Mesenchymal stem cell (in vitro differentiated cells and primary cell): Measurements from ENCODE around the gene NPAS3.

Experiments
- DNase-seq: peaks from one replicate; pipeline ENCODE4 v3.0.0-alpha.2; 2013
- H2AFZ ChIP-seq: one replicate; pipeline ENCODE4 v1.6.1; 2013; ENCODE audit warnings: low read depth, mild to moderate bottlenecking, control low read depth, inconsistent platforms, low read length, moderate library complexity
- H2AK5ac ChIP-seq: 2 replicates; pipeline ENCODE4 v1.6.1; 2013; ENCODE audit warnings: low read length, moderate library complexity, mild to moderate bottlenecking, inconsistent platforms; ENCODE audit not compliant: severe bottlenecking
- H2BK120ac ChIP-seq: one replicate; pipeline ENCODE4 v1.6.1; 2013; ENCODE audit warnings: low read depth, mild to moderate bottlenecking, inconsistent platforms, low read length, moderate library complexity
- H2BK12ac ChIP-seq, 2 experiments: one replicate each; pipeline ENCODE4 v1.6.1; 2013; ENCODE audit warnings: inconsistent platforms in 2 of 2, low read length in 2 of 2, mild to moderate bottlenecking in 2 of 2, moderate library complexity in 2 of 2, control low read depth in 1 of 2
- H2BK15ac ChIP-seq: one replicate; pipeline ENCODE4 v1.6.1; 2013; ENCODE audit warnings: mild to moderate bottlenecking, low read depth, inconsistent platforms; ENCODE audit not compliant: poor library complexity, severe bottlenecking
- H2BK5ac ChIP-seq: 2 replicates; pipeline ENCODE4 v1.6.1; 2013; ENCODE audit warnings: low read depth, mild to moderate bottlenecking, low read length, control low read depth, inconsistent platforms; ENCODE audit not compliant: poor library complexity, severe bottlenecking
- H3K14ac ChIP-seq, 2 experiments: one replicate each; pipeline ENCODE4 v1.6.1; 2013; ENCODE audit warnings: inconsistent platforms in 2 of 2, low read length in 2 of 2, control low read depth in 1 of 2, mild to moderate bottlenecking in 1 of 2, moderate library complexity in 1 of 2
- H3K18ac ChIP-seq, 2 experiments: one replicate each; pipeline ENCODE4 v1.6.1; 2013; ENCODE audit warnings: inconsistent platforms in 2 of 2, low read length in 2 of 2, control low read depth in 1 of 2, low read depth in 1 of 2, mild to moderate bottlenecking in 1 of 2
- H3K23ac ChIP-seq, 2 experiments: one replicate each; pipeline ENCODE4 v1.6.1; 2013; ENCODE audit warnings: inconsistent platforms in 2 of 2, low read length in 2 of 2, mild to moderate bottlenecking in 2 of 2, moderate library complexity in 2 of 2, control low read depth in 1 of 2
- H3K27ac ChIP-seq: 2 replicates; pipeline ENCODE4 v1.5.1; 2013; ENCODE audit warnings: mild to moderate bottlenecking, moderate library complexity, low read length, control low read depth, inconsistent platforms; ENCODE audit not compliant: poor library complexity, severe bottlenecking
- H3K27me3 ChIP-seq, 2 experiments: 2 replicates each; pipeline versions ENCODE4 v1.6.1 to v1.7.0; 2013; ENCODE audit warnings: low read length in 2 of 2, mild to moderate bottlenecking in 2 of 2, moderate library complexity in 2 of 2, control low read depth in 1 of 2, inconsistent platforms in 1 of 2; ENCODE audit not compliant: control insufficient read depth in 1 of 2, insufficient read depth in 1 of 2
- H3K36me3 ChIP-seq, 2 experiments: 2 replicates each; pipeline versions ENCODE4 v1.6.1 to v1.7.0; 2013; ENCODE audit warnings: low read length in 2 of 2, control low read depth in 1 of 2, inconsistent platforms in 1 of 2, low read depth in 1 of 2, mild to moderate bottlenecking in 1 of 2; ENCODE audit not compliant: insufficient read depth in 2 of 2, control insufficient read depth in 1 of 2
- H3K4ac ChIP-seq, 2 experiments: one replicate each; pipeline ENCODE4 v1.6.1; 2013; ENCODE audit warnings: inconsistent platforms in 2 of 2, low read length in 2 of 2, mild to moderate bottlenecking in 2 of 2, moderate library complexity in 2 of 2, control low read depth in 1 of 2, low read depth in 1 of 2
- H3K4me1 ChIP-seq: 2 replicates; pipeline ENCODE4 v1.6.1; 2013; ENCODE audit warnings: low read depth, low read length, control low read depth; ENCODE audit not compliant: control insufficient read depth, insufficient read depth
- H3K4me2 ChIP-seq: 2 replicates; pipeline ENCODE4 v1.6.1; 2013; ENCODE audit warnings: low read length, mild to moderate bottlenecking, inconsistent platforms; ENCODE audit not compliant: poor library complexity, severe bottlenecking
- H3K4me3 ChIP-seq, 2 experiments: 2 replicates each; pipeline versions ENCODE4 v1.5.1 to v1.7.0; 2013; ENCODE audit warnings: low read length in 2 of 2, mild to moderate bottlenecking in 2 of 2, control low read depth in 1 of 2, low read depth in 1 of 2; ENCODE audit not compliant: insufficient read depth in 1 of 2
- H3K79me1 ChIP-seq: replicated peaks from 2 replicates; pipeline ENCODE4 v1.6.1; 2013; ENCODE audit warnings: mild to moderate bottlenecking, control low read depth, low read length, inconsistent platforms; ENCODE audit not compliant: poor library complexity, severe bottlenecking
- H3K9ac ChIP-seq: 2 replicates; pipeline ENCODE4 v1.7.0; 2013; ENCODE audit warnings: mild to moderate bottlenecking, low read length, moderate library complexity
- H3K9me3 ChIP-seq: 2 replicates; pipeline ENCODE4 v1.7.0; 2013; ENCODE audit warnings: mild to moderate bottlenecking, low read length; ENCODE audit not compliant: control insufficient read depth
- H4K8ac ChIP-seq: one replicate; pipeline ENCODE4 v1.6.1; 2013; ENCODE audit warnings: inconsistent platforms, mild to moderate bottlenecking, low read length, moderate library complexity
- H4K91ac ChIP-seq: one replicate; pipeline ENCODE4 v1.6.1; 2013; ENCODE audit warnings: mild to moderate bottlenecking, low read length, inconsistent platforms
- WGBS: methylation state at CpG from one replicate; pipeline ENCODE4 v1.1.7; 2013; ENCODE audit warnings: mixed read lengths; 5-methylcytosine and 5-hydroxymethylcytosine counted together

Gene NPAS3

DNA sequence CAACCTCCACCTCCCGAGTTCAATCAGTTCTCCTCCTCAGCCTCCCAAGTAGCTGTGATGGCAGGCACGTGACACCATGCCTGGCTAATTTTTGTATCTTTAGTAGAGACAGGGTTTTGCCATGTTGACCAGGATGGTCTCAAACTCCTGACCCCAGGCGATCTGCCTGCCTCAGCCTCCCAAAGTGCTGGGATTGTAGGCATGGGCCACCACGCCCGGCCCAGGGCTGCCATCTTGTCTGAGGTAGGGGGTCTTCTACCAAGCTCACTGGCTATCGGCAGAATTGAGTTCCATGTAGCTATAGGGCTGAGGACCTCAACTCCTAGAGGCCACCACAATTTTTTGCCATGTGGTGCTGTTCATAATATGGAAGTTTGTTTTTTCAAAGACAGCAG lies 896.6 kb downstream of the NPAS3 start:
- Histone ChIP-seq H3K18ac (no peak overlapping the region), H3K79me1 (no peaks in the 10 kb centered on the region), H2BK12ac (no peak overlapping the region), H2BK120ac (no peak overlapping the region), H3K4me2 (no peak overlapping the region), H3K9me3 (no peaks in the 10 kb centered on the region), H3K14ac (no peak overlapping the region), H2AFZ (no peak overlapping the region), H3K9ac (no peak overlapping the region), H3K36me3 (no peaks in the 10 kb centered on the region), H3K23ac (no peak overlapping the region), H4K91ac (no peak overlapping the region), H2BK15ac (no peak overlapping the region), H2BK5ac (no peak overlapping the region), H3K4me3 (no peak overlapping the region), H3K4ac (no peak overlapping the region), H2AK5ac (no peak overlapping the region), H3K27ac (no peak overlapping the region), H4K8ac (no peak overlapping the region), H3K4me1 (no peaks in the 10 kb centered on the region), H3K27me3 (peaks cover 6 to 8% of the 10 kb centered on the region in 2 experiments)
- no peak for DNase-seq
- WGBS = 98% methylated on average over 6 of the region's 6 CpGs

DNA sequence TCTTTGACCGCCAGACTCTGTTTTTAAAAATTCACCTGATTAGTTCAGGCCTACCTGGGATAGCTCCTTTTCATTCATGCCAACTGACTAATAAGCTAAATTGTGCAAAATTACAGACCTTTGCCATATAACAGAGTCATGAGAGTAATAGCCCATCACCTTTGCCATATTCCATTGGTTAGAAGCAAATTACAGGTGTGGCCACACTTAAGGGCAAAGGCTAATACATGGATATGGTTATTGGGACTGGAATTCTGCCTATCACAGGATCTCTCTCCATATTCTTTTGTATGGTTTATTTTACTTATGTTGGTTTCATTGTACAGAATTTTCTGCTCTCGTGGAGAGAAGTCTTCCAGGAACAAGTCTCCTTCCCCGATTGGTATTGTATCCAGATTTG lies 897.0 kb downstream of the NPAS3 start:
- Histone ChIP-seq H3K18ac (no peak overlapping the region), H3K27ac (no peak overlapping the region)
- 94% methylated on average over 3 of the region's 3 CpGs for WGBS

DNA sequence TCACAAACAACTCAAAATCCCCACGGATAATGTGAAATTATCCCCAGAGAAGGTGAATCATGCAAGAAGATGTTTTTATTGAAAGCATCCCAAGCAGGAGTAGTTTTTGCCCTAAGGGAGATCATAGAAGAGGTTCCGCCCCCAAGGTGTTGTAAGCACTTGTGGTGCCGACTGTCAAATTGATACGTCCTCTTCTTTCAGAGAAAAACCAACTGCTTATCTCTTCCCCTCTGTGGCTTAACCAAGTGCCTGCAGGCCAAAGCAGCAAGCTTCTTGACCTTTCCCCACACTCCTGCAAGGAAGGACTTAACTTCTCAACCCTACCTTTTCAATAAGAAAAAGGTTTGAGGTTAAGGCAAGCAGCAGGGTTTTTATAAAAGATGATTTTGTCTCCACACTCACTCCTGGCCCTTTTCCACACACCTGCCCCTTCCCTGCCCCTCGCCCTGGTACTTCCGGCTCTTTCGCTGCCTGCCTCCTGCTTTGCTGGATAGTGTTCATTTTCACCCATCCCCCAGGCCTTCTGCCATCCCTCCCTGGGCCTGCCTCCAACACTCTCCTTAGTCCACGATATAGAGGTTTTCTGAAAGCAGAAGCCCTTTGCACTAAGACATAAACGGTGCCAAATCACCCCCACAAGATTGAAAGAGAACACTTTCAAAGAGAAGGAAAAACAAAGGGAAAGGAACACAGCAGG lies 897.7 kb downstream of the NPAS3 start:
- Histone ChIP-seq H3K27me3 (peaks cover 12 to 19% of the 10 kb centered on the region in 2 experiments), H4K91ac (no peak overlapping the region), H3K23ac (no peak overlapping the region), H3K36me3 (no peaks in the 10 kb centered on the region), H3K4me3 (no peak overlapping the region), H4K8ac (no peak overlapping the region), H3K27ac (no peak overlapping the region), H3K4me2 (no peak overlapping the region), H2BK5ac (no peak overlapping the region), H3K4me1 (no peaks in the 10 kb centered on the region), H3K14ac (no peak overlapping the region), H3K18ac (no peak overlapping the region), H2BK15ac (no peak overlapping the region), H3K79me1 (no peaks in the 10 kb centered on the region), H2BK120ac (no peak overlapping the region), H2AK5ac (no peak overlapping the region), H3K4ac (no peak overlapping the region), H3K9me3 (no peaks in the 10 kb centered on the region), H3K9ac (no peak overlapping the region), H2AFZ (no peak overlapping the region), H2BK12ac (no peak overlapping the region)
- WGBS = 76% methylated on average over 7 of the region's 9 CpGs
- no peak for DNase-seq

More for the DNA sequence above, 897.0 kb downstream of the NPAS3 start:
- peaks cover 8 to 12% of the 10 kb centered on the region in 2 experiments for H3K27me3 ChIP-seq
- no peaks in the 10 kb centered on the region for H3K9me3 ChIP-seq
- no peak overlapping the region for H3K23ac ChIP-seq
- H3K36me3 ChIP-seq = no peaks in the 10 kb centered on the region
- no peak overlapping the region for H2BK15ac ChIP-seq
- H3K9ac ChIP-seq = no peak overlapping the region
- no peak overlapping the region for H2AFZ ChIP-seq
- no peak overlapping the region for H3K14ac ChIP-seq
- H3K4me3 ChIP-seq = no peak overlapping the region
- no peak overlapping the region for H2BK12ac ChIP-seq
- no peak overlapping the region for H4K91ac ChIP-seq
- DNase-seq = no peak
- no peak overlapping the region for H3K4me2 ChIP-seq
- no peak overlapping the region for H4K8ac ChIP-seq
- H2BK120ac ChIP-seq = no peak overlapping the region
- no peak overlapping the region for H3K4ac ChIP-seq
- no peak overlapping the region for H2BK5ac ChIP-seq
- no peaks in the 10 kb centered on the region for H3K4me1 ChIP-seq
- H2AK5ac ChIP-seq = no peak overlapping the region
- H3K79me1 ChIP-seq = no peaks in the 10 kb centered on the region

DNA sequence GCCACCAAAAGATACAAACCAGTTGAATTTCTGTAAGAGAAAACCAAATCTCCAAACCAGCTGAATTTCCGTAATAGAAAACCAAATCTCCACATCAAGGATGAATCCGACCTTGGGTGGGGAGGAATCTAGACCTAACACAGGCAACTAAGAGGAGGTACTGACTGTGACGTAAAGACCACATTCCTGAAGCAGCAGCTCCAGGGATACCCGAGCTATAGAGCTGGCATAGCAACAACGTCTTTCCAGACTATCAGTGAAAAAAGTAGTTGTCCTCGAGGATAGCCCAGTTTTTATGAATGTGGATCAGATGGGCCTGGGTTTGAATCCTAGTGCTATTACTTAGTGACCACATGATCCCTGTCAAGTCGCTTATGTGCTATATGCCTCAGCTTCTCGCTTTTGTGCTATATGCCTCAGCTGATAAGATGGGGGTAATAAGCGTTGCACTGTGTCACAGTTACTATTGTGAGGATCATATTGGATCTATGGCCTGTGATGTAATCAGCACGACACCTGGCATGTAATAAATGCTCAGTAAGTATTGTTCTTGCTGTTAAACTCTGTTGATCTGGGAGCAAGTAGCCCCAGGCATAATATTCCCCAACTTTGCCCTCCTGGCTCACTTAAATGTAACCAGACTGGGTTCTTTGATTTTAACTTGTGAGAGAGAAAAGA lies 898.4 kb downstream of the NPAS3 start:
- no peak overlapping the region for H4K91ac ChIP-seq
- H2AFZ ChIP-seq = no peak overlapping the region
- H3K18ac ChIP-seq = no peak overlapping the region
- peaks cover 12 to 26% of the 10 kb centered on the region in 2 experiments for H3K27me3 ChIP-seq
- H4K8ac ChIP-seq = no peak overlapping the region
- no peak overlapping the region for H3K9ac ChIP-seq
- no peak overlapping the region for H3K27ac ChIP-seq
- no peak overlapping the region for H3K14ac ChIP-seq
- H3K4me3 ChIP-seq = no peak overlapping the region
- no peak overlapping the region for H2AK5ac ChIP-seq
- H2BK5ac ChIP-seq = no peak overlapping the region
- WGBS = 88% methylated on average over 10 of the region's 10 CpGs
- no peak for DNase-seq
- no peak overlapping the region for H2BK12ac ChIP-seq
- H3K79me1 ChIP-seq = no peaks in the 10 kb centered on the region
- H3K36me3 ChIP-seq = no peaks in the 10 kb centered on the region
- H3K9me3 ChIP-seq = no peaks in the 10 kb centered on the region
- H3K4me1 ChIP-seq = no peaks in the 10 kb centered on the region
- H3K4ac ChIP-seq = no peak overlapping the region
- no peak overlapping the region for H2BK120ac ChIP-seq
- no peak overlapping the region for H2BK15ac ChIP-seq
- H3K23ac ChIP-seq = no peak overlapping the region
- no peak overlapping the region for H3K4me2 ChIP-seq
